NCI-H446 treated with DMSO at 0.1 percent for 48 hours (cell line): Measurements from ENCODE around the gene FMNL1.

Experiments used
- DNase-seq: peaks from one replicate; lab custom pipeline; 2025; lab: John Stamatoyannopoulos, UW

FMNL1 gene

DNA sequence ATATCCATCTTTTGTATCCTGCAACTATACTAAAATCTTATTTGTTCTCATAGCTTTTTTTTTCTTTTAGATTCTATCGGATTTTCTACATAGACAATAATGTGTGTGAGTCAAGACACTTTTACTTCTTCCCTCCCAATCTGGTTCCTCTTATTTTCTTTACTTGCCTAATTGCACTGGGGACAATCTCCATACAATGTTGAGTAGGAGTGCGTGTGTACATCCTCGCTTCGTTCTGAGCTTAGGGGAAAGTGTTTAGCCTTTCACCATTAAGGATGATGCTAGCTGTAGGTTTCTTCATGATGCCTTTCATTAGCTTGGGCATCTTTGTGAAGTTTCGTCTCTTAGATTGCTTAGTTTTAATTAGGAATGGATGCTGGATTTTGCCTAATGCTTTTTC, 37.3 kb downstream of the FMNL1 start:
- no peak for DNase-seq

DNA sequence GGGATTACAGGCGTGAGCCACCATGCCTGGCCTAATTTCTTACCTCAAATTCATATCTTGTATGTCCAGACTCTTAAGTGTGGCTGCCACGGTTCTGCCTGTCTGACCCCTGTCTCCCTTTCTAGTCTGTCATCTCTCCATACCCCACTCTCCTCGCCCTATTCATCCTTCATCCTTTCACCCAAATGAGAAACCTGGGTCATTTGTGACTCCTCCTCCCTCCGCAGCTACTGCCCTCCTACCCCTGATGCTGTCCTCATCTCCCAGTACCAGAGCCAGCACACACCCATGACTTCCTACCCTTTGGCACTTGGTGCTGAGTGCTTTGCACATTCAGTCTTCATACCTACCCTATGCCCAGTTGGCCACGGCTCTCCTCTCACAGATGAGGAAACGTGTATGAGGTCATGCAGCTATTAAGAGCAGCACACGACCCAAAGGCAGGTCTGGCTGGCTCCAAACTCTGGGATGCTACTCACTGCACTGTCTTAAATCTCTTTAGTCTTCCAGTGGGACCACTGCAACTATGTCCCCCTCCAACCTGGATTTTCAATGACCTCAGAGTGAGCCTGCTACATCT, 38.6 kb downstream of the FMNL1 start:
- DNase-seq: no peak

- no peak for DNase-seq
Observed at GRCh38 chr17:45261577-45262515, 40.2 kb downstream of the FMNL1 start, which contains the start of gene SPATA32. SPATA32 (minus strand) TSS chr17:45262094; CDS start chr17:45262016, 78 bp downstream.

GRCh38 chr17:45262516-45263476, 41.1 kb downstream of the FMNL1 start:
- no peak for DNase-seq

- DNase-seq: no peak
Observed at GRCh38 chr17:45263477-45263860, 41.8 kb downstream of the FMNL1 start.

DNA sequence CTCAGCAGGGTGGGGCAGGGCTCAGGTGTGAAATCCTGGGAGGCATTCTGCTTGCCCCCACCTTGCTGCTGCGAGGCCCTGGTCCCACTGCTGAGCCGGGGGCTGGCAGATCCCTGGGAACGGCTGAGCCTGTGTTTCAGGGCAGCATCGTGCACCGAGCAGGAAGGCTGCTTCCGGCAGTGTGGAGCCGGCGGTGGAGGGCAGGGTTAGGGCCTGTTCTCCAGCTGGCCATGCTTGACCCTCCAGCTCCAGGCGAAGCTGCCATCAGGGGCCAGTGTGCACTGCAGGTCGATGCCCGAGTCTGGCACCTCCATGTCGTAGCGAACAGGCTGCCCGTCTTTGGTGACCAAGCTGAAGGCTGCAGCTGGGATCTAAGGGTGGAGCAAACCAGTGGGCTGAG, 42.7 kb downstream of the FMNL1 start:
- DNase-seq: no peak

GRCh38 chr17:45264988-45265387, 43.3 kb downstream of the FMNL1 start:
- DNase-seq: no peak

DNA sequence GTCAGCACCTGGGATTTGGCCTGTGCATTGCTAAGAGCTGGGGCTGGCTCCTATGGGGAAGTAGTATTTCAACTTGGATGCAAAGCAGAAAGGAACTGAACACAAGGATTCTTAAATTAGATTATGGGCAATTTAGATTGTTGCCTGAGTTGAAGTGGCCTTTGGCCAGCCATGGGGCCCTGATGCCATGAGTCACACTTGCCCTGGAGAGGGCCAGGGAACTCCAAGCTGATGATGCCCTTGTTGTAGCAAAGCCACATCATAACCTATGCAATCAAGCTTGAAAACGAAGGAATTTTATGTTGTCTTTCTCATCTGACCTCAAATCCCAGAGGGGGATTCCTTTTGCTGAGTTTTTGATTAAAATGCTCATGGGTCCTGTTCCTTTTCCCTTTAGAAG, 44.1 kb downstream of the FMNL1 start:
- DNase-seq: no peak

- DNase-seq: no peak
Observed at GRCh38 chr17:45266372-45266926, 44.8 kb downstream of the FMNL1 start.

DNA sequence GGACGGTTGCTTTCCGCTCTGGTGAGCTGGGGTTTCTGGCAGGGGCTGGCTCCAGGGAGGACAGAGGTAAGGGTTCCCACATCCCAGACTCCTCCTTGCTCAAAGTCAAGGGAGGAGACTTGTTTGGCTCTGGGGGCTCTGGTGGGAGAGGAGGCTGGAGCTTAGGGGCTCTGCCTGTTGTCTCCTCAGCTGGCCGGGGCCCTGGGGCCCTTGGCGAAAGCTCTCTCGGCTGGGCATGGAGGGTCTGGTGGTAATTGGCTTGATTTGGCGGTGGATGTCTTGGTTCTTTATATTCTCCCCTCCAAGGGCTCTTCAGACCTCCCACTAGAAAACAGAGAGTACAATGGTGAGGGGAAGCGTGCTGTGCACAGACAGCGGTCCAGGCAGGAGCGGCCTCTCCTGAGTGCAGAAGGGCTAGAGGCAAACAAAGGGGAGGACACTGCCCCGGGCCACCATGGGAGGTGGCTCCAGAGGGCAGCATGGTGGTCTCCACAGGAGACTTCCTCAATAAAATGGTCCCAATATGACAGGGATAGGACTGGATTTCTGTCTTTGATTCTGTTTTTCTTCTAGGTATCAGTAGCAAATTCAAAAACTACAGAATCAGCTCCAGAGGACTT, 45.9 kb downstream of the FMNL1 start:
- no peak for DNase-seq

- no peak for DNase-seq
Observed at GRCh38 chr17:45269912-45270311, 48.2 kb downstream of the FMNL1 start.

DNA sequence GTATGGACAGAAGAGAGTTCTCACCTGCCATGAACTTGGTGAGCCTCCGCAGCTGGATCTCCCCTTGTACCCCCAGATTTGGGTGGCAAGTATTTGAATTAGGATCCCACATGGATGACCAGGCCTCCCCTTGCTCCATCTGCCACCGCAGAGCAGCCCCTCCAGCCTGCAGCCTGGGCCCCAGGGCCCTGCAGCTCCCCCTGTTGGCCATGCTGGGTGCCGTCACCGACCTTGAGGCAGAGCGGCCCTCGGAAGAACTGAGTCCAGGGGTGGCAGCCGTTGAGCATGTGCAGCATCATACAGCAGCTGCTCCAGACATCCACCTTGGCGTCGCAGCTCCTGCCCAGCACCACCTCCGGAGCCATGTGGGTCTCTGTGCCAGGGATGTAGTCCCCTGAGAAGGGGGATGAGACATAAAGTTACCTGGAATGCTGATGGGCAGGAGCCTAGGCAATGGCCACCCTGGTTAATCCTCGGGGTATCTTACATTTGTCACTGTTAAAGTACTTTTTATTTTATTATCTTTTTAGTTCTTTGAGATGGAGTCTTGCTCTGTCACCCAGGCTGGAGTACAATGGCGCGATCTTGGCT, 49.2 kb downstream of the FMNL1 start:
- no peak for DNase-seq

GRCh38 chr17:45271603-45272002, 49.9 kb downstream of the FMNL1 start:
- DNase-seq: no peak

DNA sequence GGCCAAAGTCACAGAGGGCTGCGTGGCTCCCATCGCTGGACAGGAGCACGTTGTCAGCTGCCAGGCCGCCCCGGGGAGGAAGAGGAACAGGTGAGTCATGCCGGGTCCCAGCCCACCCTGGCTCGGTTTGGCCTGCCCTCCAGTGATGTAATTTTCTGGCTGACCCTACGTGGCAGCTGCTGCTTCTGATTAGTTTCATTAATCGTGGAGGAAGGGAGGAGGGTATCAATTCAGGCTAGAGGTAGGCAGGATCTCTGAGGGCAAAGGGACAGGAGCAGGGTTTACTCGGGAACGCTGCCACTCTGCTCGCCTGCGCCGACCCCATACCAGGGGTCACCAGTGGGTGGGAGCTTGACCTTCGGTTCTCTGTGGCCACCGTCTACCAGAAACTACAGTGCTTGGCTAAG, 51.9 kb downstream of the FMNL1 start:
- DNase-seq: no peak

DNA sequence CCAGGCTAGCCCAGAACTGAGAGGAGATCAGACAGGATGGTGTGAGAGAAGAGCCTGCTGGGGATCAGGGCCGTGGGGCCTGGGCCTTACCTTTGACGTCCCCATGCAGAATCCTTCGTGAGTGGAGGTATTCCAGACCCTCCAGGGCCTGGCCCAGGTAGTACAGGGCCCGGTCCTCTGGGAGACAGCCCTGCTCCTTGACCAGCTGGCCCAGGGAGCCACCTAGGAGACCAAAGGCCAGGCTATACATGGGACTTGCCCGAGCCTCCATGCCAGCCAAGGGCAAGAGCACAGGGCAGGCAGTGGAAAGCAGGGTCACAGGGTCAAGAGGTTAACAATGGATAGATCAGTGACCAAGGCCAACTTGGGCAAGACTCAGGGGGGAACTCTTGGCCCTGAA, 52.3 kb downstream of the FMNL1 start:
- no peak for DNase-seq

- DNase-seq: no peak
Observed at GRCh38 chr17:45276031-45276430, 54.3 kb downstream of the FMNL1 start.

- peak; percentile 56 for DNase-seq
Observed at GRCh38 chr17:45277216-45277849, 55.6 kb downstream of the FMNL1 start.

- DNase-seq: no peak
Observed at GRCh38 chr17:45277992-45278391, 56.3 kb downstream of the FMNL1 start.

GRCh38 chr17:45279898-45280297, 58.2 kb downstream of the FMNL1 start:
- DNase-seq: no peak
